OCI-LY1 (cell line): ENCODE measurements around the gene ERBB4.
"Not testable (repeated sequence)": the region's sequence is repeated elsewhere in the genome, so short reads cannot be mapped to it uniquely, and the experiment has no call there.

ENCODE experiments used
- H2AFZ ChIP-seq: fragments of 200-600 bp; sonication (generic), shearing (Covaris generic); 2 replicates; pipeline ENCODE4 v1.6.0; 2014; ENCODE audit warnings: antibody characterized with exemption, mild to moderate bottlenecking, low read length
- H3F3A ChIP-seq: fragments of 200-600 bp; sonication (generic), shearing (Covaris generic); 2 replicates; pipeline ENCODE4 v1.6.0; 2014; ENCODE audit warnings: mild to moderate bottlenecking, antibody characterized with exemption, low read length, moderate library complexity; ENCODE audit not compliant: insufficient read depth
- H3K27ac ChIP-seq: fragments of 200-600 bp; sonication (generic); 2 replicates; pipeline ENCODE4 v1.5.1; 2014; ENCODE audit warnings: low read length, mixed run types, mild to moderate bottlenecking, low read depth; ENCODE audit not compliant: poor library complexity, severe bottlenecking
- H3K27me3 ChIP-seq: fragments of 200-600 bp; sonication (generic); 2 replicates; pipeline ENCODE4 v1.6.0; 2014; ENCODE audit warnings: antibody characterized with exemption, mild to moderate bottlenecking, low read length, moderate library complexity; ENCODE audit not compliant: insufficient read depth
- H3K36me3 ChIP-seq: fragments of 200-600 bp; sonication (generic); 2 replicates; pipeline ENCODE4 v1.6.1; 2014; ENCODE audit warnings: mild to moderate bottlenecking, antibody characterized with exemption, low read length, moderate library complexity, mixed read lengths; ENCODE audit not compliant: insufficient read depth
- H3K4me1 ChIP-seq: fragments of 200-600 bp; sonication (generic); 2 replicates; pipeline ENCODE4 v1.5.1; 2014; ENCODE audit warnings: mild to moderate bottlenecking, low read length, moderate library complexity; ENCODE audit not compliant: insufficient read depth, severe bottlenecking
- H3K4me2 ChIP-seq: fragments of 200-600 bp; sonication (generic), shearing (Covaris generic); 2 replicates; pipeline ENCODE4 v1.6.1; 2014; ENCODE audit warnings: low read length
- H3K4me3 ChIP-seq: fragments of 200-600 bp; sonication (generic); 2 replicates; pipeline ENCODE4 v1.5.1; 2014; ENCODE audit warnings: low read length, low read depth, mild to moderate bottlenecking, mixed read lengths; ENCODE audit not compliant: poor library complexity, severe bottlenecking
- H3K79me2 ChIP-seq: fragments of 200-600 bp; shearing (Covaris generic); 2 replicates; pipeline ENCODE4 v1.6.1; 2016; ENCODE audit warnings: mixed run types, low read length, mixed read lengths; ENCODE audit not compliant: insufficient read depth
- H3K9ac ChIP-seq: fragments of 200-600 bp; sonication (generic), shearing (Covaris generic); 2 replicates; pipeline ENCODE4 v1.6.1; 2014; ENCODE audit warnings: mild to moderate bottlenecking, low read length, mixed read lengths
- H3K9me2 ChIP-seq: fragments of 200-600 bp; sonication (generic), shearing (Covaris generic); 2 replicates; pipeline ENCODE4 v1.6.1; 2014; ENCODE audit warnings: low read depth, mild to moderate bottlenecking, low read length, mixed read lengths
- H3K9me3 ChIP-seq: fragments of 200-600 bp; shearing (Covaris generic); 2 replicates; pipeline ENCODE4 v1.6.1; 2014; ENCODE audit warnings: low read length, mixed read lengths
- H4K20me1 ChIP-seq: fragments of 200-600 bp; sonication (generic), shearing (Covaris generic); 2 replicates; pipeline ENCODE4 v1.6.0; 2016; ENCODE audit warnings: mild to moderate bottlenecking, low read length; ENCODE audit not compliant: insufficient read depth
- CTCF ChIP-seq: fragments of 200-600 bp; sonication (generic), shearing (Covaris generic); IDR thresholded peaks from 2 replicates; pipeline ENCODE4 v1.5.1; 2017; ENCODE audit warnings: mild to moderate bottlenecking, antibody characterized with exemption, low read length, moderate library complexity, mixed read lengths
- EZH2 ChIP-seq: fragments of 200-600 bp; sonication (generic), shearing (Covaris generic); IDR thresholded peaks from 2 replicates; pipeline ENCODE4 v1.8.0; 2017; ENCODE audit warnings: borderline replicate concordance, mixed run types, mild to moderate bottlenecking, antibody characterized with exemption, low read length, moderate library complexity, mixed read lengths

Gene ERBB4

GRCh38 chr2:212467551-212467950 lies 71.1 kb downstream of the ERBB4 start:
- peak; percentile 10; the same call in 1 of the 2 replicates for TF ChIP-seq CTCF
- not testable (repeated sequence) for H3K27ac ChIP-seq, H3K4me1 ChIP-seq, H3K9me2 ChIP-seq, H3F3A ChIP-seq, H3K36me3 ChIP-seq, H2AFZ ChIP-seq, H3K27me3 ChIP-seq, H3K9ac ChIP-seq, H4K20me1 ChIP-seq, H3K79me2 ChIP-seq, H3K4me3 ChIP-seq, H3K9me3 ChIP-seq, H3K4me2 ChIP-seq

- no peaks in the 10 kb centered on the region for H3K36me3 ChIP-seq
Observed at GRCh38 chr2:212465456-212465855, 73.1 kb downstream of the ERBB4 start.

GRCh38 chr2:212461708-212462107 lies 76.9 kb downstream of the ERBB4 start:
- not testable (repeated sequence) for H2AFZ ChIP-seq, H3K79me2 ChIP-seq

More at GRCh38 chr2:212465456-212465855, 73.1 kb downstream of the ERBB4 start:
- H3K4me2 ChIP-seq: no peak overlapping the region
- no peak overlapping the region for H2AFZ ChIP-seq
- no peaks in the 10 kb centered on the region for H3F3A ChIP-seq
- TF ChIP-seq CTCF: no peak
- no peak for TF ChIP-seq EZH2
- H3K4me3 ChIP-seq: no peak overlapping the region
- H3K9me2 ChIP-seq: no peaks in the 10 kb centered on the region
- no peak overlapping the region for H3K27ac ChIP-seq
- H3K79me2 ChIP-seq: no peaks in the 10 kb centered on the region
- 0 out of 2 replicates have a peak, but pooled peaks cover 2% of the 10 kb centered on the region for H3K9me3 ChIP-seq
- no peaks in the 10 kb centered on the region for H3K27me3 ChIP-seq
- no peaks in the 10 kb centered on the region for H3K4me1 ChIP-seq
- H4K20me1 ChIP-seq: no peaks in the 10 kb centered on the region
- H3K9ac ChIP-seq: no peak overlapping the region

GRCh38 chr2:212454149-212454548 lies 84.5 kb downstream of the ERBB4 start:
- no peak overlapping the region for H3K9ac ChIP-seq
- H3K4me2 ChIP-seq: no peak overlapping the region
- H3F3A ChIP-seq: no peaks in the 10 kb centered on the region
- H3K36me3 ChIP-seq: no peaks in the 10 kb centered on the region
- H3K9me3 ChIP-seq: no peaks in the 10 kb centered on the region
- H3K9me2 ChIP-seq: no peaks in the 10 kb centered on the region
- no peak overlapping the region for H3K27ac ChIP-seq
- H3K4me3 ChIP-seq: no peak overlapping the region
- no peak overlapping the region for H2AFZ ChIP-seq
- no peaks in the 10 kb centered on the region for H4K20me1 ChIP-seq
- no peaks in the 10 kb centered on the region for H3K27me3 ChIP-seq
- no peaks in the 10 kb centered on the region for H3K79me2 ChIP-seq
- no peak for TF ChIP-seq CTCF
- TF ChIP-seq EZH2: no peak
- H3K4me1 ChIP-seq: no peaks in the 10 kb centered on the region

More at GRCh38 chr2:212461708-212462107, 76.9 kb downstream of the ERBB4 start:
- not testable (repeated sequence) for H3K27me3 ChIP-seq, H4K20me1 ChIP-seq, H3K4me3 ChIP-seq, H3K4me1 ChIP-seq, H3K4me2 ChIP-seq, H3K9me2 ChIP-seq, H3K27ac ChIP-seq, H3K9me3 ChIP-seq, H3K36me3 ChIP-seq, H3F3A ChIP-seq, H3K9ac ChIP-seq
